Renal pelvis (tissue), 4 donors: Measurements from ENCODE around the gene SLC9A8. TPM values are rescaled to one million over a fixed set of nuclear protein-coding genes. Genes with fewer than 3 reads are reported as not detected.

Experiments used
- DNase-seq: peaks from one replicate; pipeline ENCODE4 v3.0.0-alpha.2; 2013
- polyA plus RNA-seq, 3 donors: library from polyadenylated mRNA; unstranded; fragments of 120-200 nt; gene quantifications; one replicate each; pipeline ENCODE4 v1.2.1, GENCODE V29; 2013; ENCODE audit not compliant: insufficient read length in 3 of 3

SLC9A8 gene
- polyA plus RNA-seq, 3 donors = 9.3 to 12.8 (median 11.4) TPM

GRCh38 chr20:49914310-49915117 lies 101.9 kb downstream of the SLC9A8 start:
- DNase-seq = no peak

- DNase-seq = no peak
Measured at GRCh38 chr20:49915118-49915379, 102.4 kb downstream of the SLC9A8 start.

- DNase-seq = peak; percentile 96
Measured at GRCh38 chr20:49915380-49916145, 102.9 kb downstream of the SLC9A8 start, which contains the start of gene SPATA2. SPATA2 (minus strand) TSS chr20:49915529; CDS start chr20:49908490, 7,039 bp downstream.

- DNase-seq = no peak
Measured at GRCh38 chr20:49916146-49917002, 103.7 kb downstream of the SLC9A8 start.

- DNase-seq = no peak
Measured at GRCh38 chr20:49918446-49918845, 105.8 kb downstream of the SLC9A8 start.

- DNase-seq = no peak
Measured at GRCh38 chr20:49919009-49919408, 106.4 kb downstream of the SLC9A8 start.

- no peak for DNase-seq
Measured at GRCh38 chr20:49919461-49919860, 106.8 kb downstream of the SLC9A8 start.

GRCh38 chr20:49924247-49924646 lies 111.6 kb downstream of the SLC9A8 start:
- no peak for DNase-seq

GRCh38 chr20:49925901-49926454 lies 113.3 kb downstream of the SLC9A8 start:
- no peak for DNase-seq

GRCh38 chr20:49928411-49929141 lies 115.9 kb downstream of the SLC9A8 start:
- peak; percentile 83 for DNase-seq

- DNase-seq = no peak
Measured at GRCh38 chr20:49929142-49929494, 116.5 kb downstream of the SLC9A8 start.

- no peak for DNase-seq
Measured at GRCh38 chr20:49935746-49936152, 123.1 kb downstream of the SLC9A8 start.

- peak; percentile 93 for DNase-seq
Measured at GRCh38 chr20:49936153-49937026, 123.8 kb downstream of the SLC9A8 start, which contains the start of gene RNF114. RNF114 (plus strand) TSS chr20:49936397; CDS start chr20:49936413, 16 bp downstream.

- peak; percentile 82 for DNase-seq
Measured at GRCh38 chr20:49937027-49937929, 124.7 kb downstream of the SLC9A8 start.

- DNase-seq = no peak
Measured at GRCh38 chr20:49938173-49939163, 125.8 kb downstream of the SLC9A8 start.

- no peak for DNase-seq
Measured at GRCh38 chr20:49941456-49941855, 128.8 kb downstream of the SLC9A8 start.
